H1 (cell line): ENCODE measurements around the gene FBXO44. TPM values are rescaled to one million over a fixed set of nuclear protein-coding genes. Genes with fewer than 3 reads are reported as not detected.

Experiments
- ASH2L ChIP-seq: fragments of 200-600, 300-600 bp; sonication (generic); IDR thresholded peaks from one replicate; pipeline ENCODE4 v1.7.1; 2017; ENCODE audit warnings: low read length
- FOSL1 ChIP-seq: IDR thresholded peaks from 2 replicates; pipeline ENCODE4 v1.6.1; 2011; ENCODE audit warnings: mild to moderate bottlenecking, low read depth, low read length, moderate library complexity; ENCODE audit not compliant: insufficient read depth
- HDAC2 ChIP-seq, 2 experiments: fragments of 300-600 bp in 1 of 2; sonication (generic) in 1 of 2; IDR thresholded peaks; 2 replicates each; pipeline ENCODE4 v1.6.1; 2011 to 2012; ENCODE audit warnings: low read depth in 2 of 2, low read length in 2 of 2, mild to moderate bottlenecking in 2 of 2, moderate library complexity in 2 of 2, borderline replicate concordance in 1 of 2, inconsistent platforms in 1 of 2
- NRF1 ChIP-seq: IDR thresholded peaks from 2 replicates; pipeline ENCODE4 v1.6.1; 2011; ENCODE audit warnings: mild to moderate bottlenecking, low read depth, low read length, improper control_type of control experiment
- TAF1 ChIP-seq: IDR thresholded peaks from 2 replicates; pipeline ENCODE4 v1.6.1; 2011; ENCODE audit warnings: mild to moderate bottlenecking, low read depth, low read length
- YY1 ChIP-seq: IDR thresholded peaks from 2 replicates; pipeline ENCODE4 v1.6.1; 2011; ENCODE audit warnings: low read depth, mild to moderate bottlenecking, low read length
- polyA plus RNA-seq, 7 experiments: library from polyadenylated mRNA; depleted of rRNA in 3 of 7; stranded (reverse) in 5 of 7; unstranded in 2 of 7; fragments of >200 nt in 5 of 7; fragments of 200-250 nt in 2 of 7; gene quantifications; 1 replicate in 5 of 7; 2 replicates in 1 of 7; 4 replicates in 1 of 7; pipeline versions ENCODE4 v1.2.1 to v1.2.3, GENCODE V29; 2011 to 2013; ENCODE audit warnings: missing spikeins in 2 of 7, mixed read lengths in 2 of 7
- total RNA-seq: library from RNA; stranded (reverse); fragmentation: NEBNext Ultra II Directional; extraction: Animal tissue kit (Norgen Biotek cat#: 25700); gene quantifications from 2 replicates; pipeline ENCODE4 v1.2.1, GENCODE V29; 2021
- TF ChIP-seq, protein P1 (sequence below): IDR thresholded peaks from 2 replicates; pipeline ENCODE4 v1.6.1; 2012; ENCODE audit warnings: low read length, inconsistent platforms
- TF ChIP-seq, protein P2 (sequence below): fragments of 300-600 bp; sonication (generic); IDR thresholded peaks from 2 replicates; pipeline ENCODE4 v1.7.1; 2012; ENCODE audit warnings: low read length, moderate library complexity, mild to moderate bottlenecking, inconsistent platforms; ENCODE audit not compliant: insufficient replicate concordance

FBXO44 gene
- total and polyA plus RNA-seq, 2 of the 8 experiments (the other 6 are each of a cell fraction or from before 2014, with no cell fraction given), result 27.0 to 27.2 TPM

DNA sequence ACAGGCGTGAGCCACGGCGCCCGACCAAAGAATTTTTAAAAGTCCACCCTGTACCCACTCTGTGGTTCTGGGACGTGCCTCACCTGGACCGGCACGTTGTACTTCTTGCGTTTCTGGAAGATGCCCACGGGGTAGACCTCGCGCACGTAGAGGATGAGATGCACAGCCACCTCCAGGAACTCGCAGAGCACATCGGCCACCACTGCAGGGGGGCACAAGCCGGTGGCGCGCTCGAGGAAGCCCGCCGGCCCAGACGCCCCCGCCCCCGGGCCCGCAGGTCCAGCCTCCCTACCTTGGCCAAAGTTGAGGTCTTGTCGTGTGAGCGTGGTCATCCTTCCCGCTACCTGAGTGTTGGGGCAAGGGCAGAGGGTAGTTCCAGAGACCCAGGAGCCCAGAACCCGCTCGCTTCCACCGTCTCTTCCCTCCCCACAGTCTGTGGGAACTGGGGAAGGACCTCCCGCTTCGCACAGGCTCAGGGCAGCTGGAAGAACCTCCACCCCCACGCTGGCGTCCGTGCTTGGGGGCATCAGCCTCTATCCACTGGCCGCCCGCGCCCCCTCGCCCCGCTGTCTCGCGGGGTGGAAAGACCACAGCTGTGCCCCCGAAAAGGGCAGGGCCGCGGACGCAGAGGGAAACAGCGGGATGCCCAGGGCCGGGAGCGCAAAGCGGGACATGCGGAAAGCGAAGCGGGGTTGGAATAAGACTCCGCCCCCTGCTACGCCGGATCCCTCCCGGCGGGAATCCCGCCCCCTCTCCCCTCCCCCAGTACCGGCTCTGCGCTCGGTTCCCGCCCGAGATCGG, 25.8 kb downstream of the FBXO44 start (continued):
- TF ChIP-seq YY1 (no peak), FOSL1 (no peak), ASH2L (peak; percentile 82), TAF1 (no peak), HDAC2 (IDR thresholded peaks at IDR 0.05; ENCODE audit: borderline replicate concordance in 1 of 2, low read depth in 2 of 2, low read length in 2 of 2) (0 out of 4 replicates have a peak, but pooled peaks of 1 of the 2 experiments have one; percentile 63), NRF1 (no peak)
- TF ChIP-seq, protein P1, sequence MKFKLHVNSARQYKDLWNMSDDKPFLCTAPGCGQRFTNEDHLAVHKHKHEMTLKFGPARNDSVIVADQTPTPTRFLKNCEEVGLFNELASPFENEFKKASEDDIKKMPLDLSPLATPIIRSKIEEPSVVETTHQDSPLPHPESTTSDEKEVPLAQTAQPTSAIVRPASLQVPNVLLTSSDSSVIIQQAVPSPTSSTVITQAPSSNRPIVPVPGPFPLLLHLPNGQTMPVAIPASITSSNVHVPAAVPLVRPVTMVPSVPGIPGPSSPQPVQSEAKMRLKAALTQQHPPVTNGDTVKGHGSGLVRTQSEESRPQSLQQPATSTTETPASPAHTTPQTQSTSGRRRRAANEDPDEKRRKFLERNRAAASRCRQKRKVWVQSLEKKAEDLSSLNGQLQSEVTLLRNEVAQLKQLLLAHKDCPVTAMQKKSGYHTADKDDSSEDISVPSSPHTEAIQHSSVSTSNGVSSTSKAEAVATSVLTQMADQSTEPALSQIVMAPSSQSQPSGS, result 0 out of 2 replicates have a peak, but pooled peaks have one; percentile 18
- TF ChIP-seq, protein P2, sequence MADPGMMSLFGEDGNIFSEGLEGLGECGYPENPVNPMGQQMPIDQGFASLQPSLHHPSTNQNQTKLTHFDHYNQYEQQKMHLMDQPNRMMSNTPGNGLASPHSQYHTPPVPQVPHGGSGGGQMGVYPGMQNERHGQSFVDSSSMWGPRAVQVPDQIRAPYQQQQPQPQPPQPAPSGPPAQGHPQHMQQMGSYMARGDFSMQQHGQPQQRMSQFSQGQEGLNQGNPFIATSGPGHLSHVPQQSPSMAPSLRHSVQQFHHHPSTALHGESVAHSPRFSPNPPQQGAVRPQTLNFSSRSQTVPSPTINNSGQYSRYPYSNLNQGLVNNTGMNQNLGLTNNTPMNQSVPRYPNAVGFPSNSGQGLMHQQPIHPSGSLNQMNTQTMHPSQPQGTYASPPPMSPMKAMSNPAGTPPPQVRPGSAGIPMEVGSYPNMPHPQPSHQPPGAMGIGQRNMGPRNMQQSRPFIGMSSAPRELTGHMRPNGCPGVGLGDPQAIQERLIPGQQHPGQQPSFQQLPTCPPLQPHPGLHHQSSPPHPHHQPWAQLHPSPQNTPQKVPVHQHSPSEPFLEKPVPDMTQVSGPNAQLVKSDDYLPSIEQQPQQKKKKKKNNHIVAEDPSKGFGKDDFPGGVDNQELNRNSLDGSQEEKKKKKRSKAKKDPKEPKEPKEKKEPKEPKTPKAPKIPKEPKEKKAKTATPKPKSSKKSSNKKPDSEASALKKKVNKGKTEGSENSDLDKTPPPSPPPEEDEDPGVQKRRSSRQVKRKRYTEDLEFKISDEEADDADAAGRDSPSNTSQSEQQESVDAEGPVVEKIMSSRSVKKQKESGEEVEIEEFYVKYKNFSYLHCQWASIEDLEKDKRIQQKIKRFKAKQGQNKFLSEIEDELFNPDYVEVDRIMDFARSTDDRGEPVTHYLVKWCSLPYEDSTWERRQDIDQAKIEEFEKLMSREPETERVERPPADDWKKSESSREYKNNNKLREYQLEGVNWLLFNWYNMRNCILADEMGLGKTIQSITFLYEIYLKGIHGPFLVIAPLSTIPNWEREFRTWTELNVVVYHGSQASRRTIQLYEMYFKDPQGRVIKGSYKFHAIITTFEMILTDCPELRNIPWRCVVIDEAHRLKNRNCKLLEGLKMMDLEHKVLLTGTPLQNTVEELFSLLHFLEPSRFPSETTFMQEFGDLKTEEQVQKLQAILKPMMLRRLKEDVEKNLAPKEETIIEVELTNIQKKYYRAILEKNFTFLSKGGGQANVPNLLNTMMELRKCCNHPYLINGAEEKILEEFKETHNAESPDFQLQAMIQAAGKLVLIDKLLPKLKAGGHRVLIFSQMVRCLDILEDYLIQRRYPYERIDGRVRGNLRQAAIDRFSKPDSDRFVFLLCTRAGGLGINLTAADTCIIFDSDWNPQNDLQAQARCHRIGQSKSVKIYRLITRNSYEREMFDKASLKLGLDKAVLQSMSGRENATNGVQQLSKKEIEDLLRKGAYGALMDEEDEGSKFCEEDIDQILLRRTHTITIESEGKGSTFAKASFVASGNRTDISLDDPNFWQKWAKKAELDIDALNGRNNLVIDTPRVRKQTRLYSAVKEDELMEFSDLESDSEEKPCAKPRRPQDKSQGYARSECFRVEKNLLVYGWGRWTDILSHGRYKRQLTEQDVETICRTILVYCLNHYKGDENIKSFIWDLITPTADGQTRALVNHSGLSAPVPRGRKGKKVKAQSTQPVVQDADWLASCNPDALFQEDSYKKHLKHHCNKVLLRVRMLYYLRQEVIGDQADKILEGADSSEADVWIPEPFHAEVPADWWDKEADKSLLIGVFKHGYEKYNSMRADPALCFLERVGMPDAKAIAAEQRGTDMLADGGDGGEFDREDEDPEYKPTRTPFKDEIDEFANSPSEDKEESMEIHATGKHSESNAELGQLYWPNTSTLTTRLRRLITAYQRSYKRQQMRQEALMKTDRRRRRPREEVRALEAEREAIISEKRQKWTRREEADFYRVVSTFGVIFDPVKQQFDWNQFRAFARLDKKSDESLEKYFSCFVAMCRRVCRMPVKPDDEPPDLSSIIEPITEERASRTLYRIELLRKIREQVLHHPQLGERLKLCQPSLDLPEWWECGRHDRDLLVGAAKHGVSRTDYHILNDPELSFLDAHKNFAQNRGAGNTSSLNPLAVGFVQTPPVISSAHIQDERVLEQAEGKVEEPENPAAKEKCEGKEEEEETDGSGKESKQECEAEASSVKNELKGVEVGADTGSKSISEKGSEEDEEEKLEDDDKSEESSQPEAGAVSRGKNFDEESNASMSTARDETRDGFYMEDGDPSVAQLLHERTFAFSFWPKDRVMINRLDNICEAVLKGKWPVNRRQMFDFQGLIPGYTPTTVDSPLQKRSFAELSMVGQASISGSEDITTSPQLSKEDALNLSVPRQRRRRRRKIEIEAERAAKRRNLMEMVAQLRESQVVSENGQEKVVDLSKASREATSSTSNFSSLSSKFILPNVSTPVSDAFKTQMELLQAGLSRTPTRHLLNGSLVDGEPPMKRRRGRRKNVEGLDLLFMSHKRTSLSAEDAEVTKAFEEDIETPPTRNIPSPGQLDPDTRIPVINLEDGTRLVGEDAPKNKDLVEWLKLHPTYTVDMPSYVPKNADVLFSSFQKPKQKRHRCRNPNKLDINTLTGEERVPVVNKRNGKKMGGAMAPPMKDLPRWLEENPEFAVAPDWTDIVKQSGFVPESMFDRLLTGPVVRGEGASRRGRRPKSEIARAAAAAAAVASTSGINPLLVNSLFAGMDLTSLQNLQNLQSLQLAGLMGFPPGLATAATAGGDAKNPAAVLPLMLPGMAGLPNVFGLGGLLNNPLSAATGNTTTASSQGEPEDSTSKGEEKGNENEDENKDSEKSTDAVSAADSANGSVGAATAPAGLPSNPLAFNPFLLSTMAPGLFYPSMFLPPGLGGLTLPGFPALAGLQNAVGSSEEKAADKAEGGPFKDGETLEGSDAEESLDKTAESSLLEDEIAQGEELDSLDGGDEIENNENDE, result no peak
